Psoas muscle (tissue), 8 donors: ENCODE data around the gene BHLHE40. TPM values are rescaled to one million over a fixed set of nuclear protein-coding genes. Genes with fewer than 3 reads are reported as not detected.

Source experiments
- ATAC-seq, 4 donors: fragments of 200-7000 bp; cut with Tn5 transposase; one replicate each; pipeline ENCODE4 v1.9.1; 2020; ENCODE audit warnings: moderate library complexity in 3 of 4, mild to moderate bottlenecking in 2 of 4
- DNase-seq, 2 donors: peaks; one replicate each; pipeline ENCODE4 v3.0.0-alpha.2; 2020
- H3K27ac ChIP-seq: fragments of 200-600 bp; one replicate; pipeline ENCODE4 v1.8.0; 2022
- H3K27me3 ChIP-seq, 3 donors: fragments of 200-600 bp in 1 of 3; one replicate each; pipeline versions ENCODE4 v1.6.1 to v1.8.0; 2013 to 2022; ENCODE audit warnings: low read length in 2 of 3, mild to moderate bottlenecking in 2 of 3, moderate library complexity in 1 of 3; ENCODE audit not compliant: insufficient read depth in 3 of 3
- H3K36me3 ChIP-seq, 2 donors: fragments of 200-600 bp in 1 of 2; one replicate each; pipeline versions ENCODE4 v1.6.1 to v1.8.0; 2013 to 2022; ENCODE audit warnings: low read depth in 1 of 2, mild to moderate bottlenecking in 1 of 2, moderate library complexity in 1 of 2; ENCODE audit not compliant: insufficient read depth in 1 of 2
- H3K4me1 ChIP-seq: fragments of 200-600 bp; one replicate; pipeline ENCODE4 v1.8.0; 2022
- H3K4me3 ChIP-seq: fragments of 200-600 bp; one replicate; pipeline ENCODE4 v1.8.0; 2022; ENCODE audit warnings: mild to moderate bottlenecking
- H3K9me3 ChIP-seq: fragments of 200-600 bp; one replicate; pipeline ENCODE4 v1.8.0; 2022
- CTCF ChIP-seq: fragments of 200-600 bp; IDR thresholded peaks from one replicate; pipeline ENCODE4 v1.8.0; 2022; ENCODE audit warnings: antibody characterized with exemption
- WGBS, 3 donors: extraction: QIAGEN DNeasy Blood & Tissue Kit; methylation state at CpG; one replicate each; pipeline versions ENCODE4 v1.1.6 to v1.1.7; 2013; 5-methylcytosine and 5-hydroxymethylcytosine counted together
- intact Hi-C, 2 donors: fragments of 100-400 bp; cut with DNase I; formaldehyde crosslinking; loops; one replicate each; pipeline versions ENCODE4 v1.11.0 to v1.14.2; 2022
- polyA plus RNA-seq, 3 donors: library from polyadenylated mRNA; stranded (reverse); fragments of 200-250 nt; gene quantifications; one replicate each; pipeline ENCODE4 v1.2.3, GENCODE V29; 2013
- total RNA-seq, 4 donors: library from RNA; stranded (reverse); fragmentation: NEBNext Ultra II Directional in 2 of 4; extraction: Animal tissue kit (Norgen Biotek cat#: 25700) in 2 of 4; gene quantifications; one replicate each; pipeline versions ENCODE4 v1.2.1 to v1.2.4, GENCODE V29; 2021 to 2023
- donor health status: healthy with polysubstance abuse.
- donor health status: DM: no; HTN: no; CAD: no; lungs with moderate emphysema.
- donor health status: Bipolar disorder and iron deficiency.
- donor health status: healthy.
- donor health status: DM: yes; HTN: yes; CAD: no.
- donor health status: DM: no; HTN: no; CAD: no.
- donor health status: DM: no; HTN: no; CAD: no.
- donor health status: DM: yes; HTN: yes; CAD: no.

The BHLHE40 gene
- total and polyA plus RNA-seq, 7 donors, result 16.7 to 143 (median 65.1) TPM

GRCh38 chr3:4980229-4981203 is 1.3 kb downstream of the BHLHE40 start:
- WGBS, 3 donors, result 2 to 3% (median 2%) methylated on average over 29 to 32 of the region's 32 CpGs
- ATAC-seq (peak; percentile 28 to 44 (median 38)), DNase-seq (peak; percentile 92 to 94)
- intact Hi-C loops, result loop anchor here in 1 of 2 donors (5.0 kb wide), 2 partner anchors 42 to 258 kb away; no protein-coding TSS in a partner anchor
- peaks cover 0 to 44% of the 10 kb centered on the region in 2 donors for H3K36me3 ChIP-seq
- H3K27ac ChIP-seq, result peak overlapping the region; percentile 100
- no peaks in the 10 kb centered on the region for H3K9me3 ChIP-seq
- no peaks in the 10 kb centered on the region for H3K27me3 ChIP-seq
- peaks cover 27% of the 10 kb centered on the region for H3K4me1 ChIP-seq
- H3K4me3 ChIP-seq, result peak overlapping the region; percentile 99
- peak; percentile 99 for TF ChIP-seq CTCF

- H3K36me3 ChIP-seq, result peaks cover 0 to 44% of the 10 kb centered on the region in 2 donors
- no peaks in the 10 kb centered on the region for H3K27me3 ChIP-seq
- intact Hi-C loops, result loop anchor here in 1 of 2 donors (5.0 kb wide), 2 partner anchors 41 to 259 kb away; no protein-coding TSS in a partner anchor
- peak overlapping the region; percentile 99 for H3K4me3 ChIP-seq
- peak overlapping the region; percentile 100 for H3K27ac ChIP-seq
- TF ChIP-seq CTCF, result no peak
- WGBS, 3 donors, result 2 to 9% (median 5%) methylated on average over 3 of the region's 3 CpGs
- H3K9me3 ChIP-seq, result no peaks in the 10 kb centered on the region
- DNase-seq (no peak), ATAC-seq (no peak)
- H3K4me1 ChIP-seq, result peaks cover 32% of the 10 kb centered on the region
These were observed 2.0 kb downstream of the BHLHE40 start for GRCh38 chr3:4981294-4981664.

DNA sequence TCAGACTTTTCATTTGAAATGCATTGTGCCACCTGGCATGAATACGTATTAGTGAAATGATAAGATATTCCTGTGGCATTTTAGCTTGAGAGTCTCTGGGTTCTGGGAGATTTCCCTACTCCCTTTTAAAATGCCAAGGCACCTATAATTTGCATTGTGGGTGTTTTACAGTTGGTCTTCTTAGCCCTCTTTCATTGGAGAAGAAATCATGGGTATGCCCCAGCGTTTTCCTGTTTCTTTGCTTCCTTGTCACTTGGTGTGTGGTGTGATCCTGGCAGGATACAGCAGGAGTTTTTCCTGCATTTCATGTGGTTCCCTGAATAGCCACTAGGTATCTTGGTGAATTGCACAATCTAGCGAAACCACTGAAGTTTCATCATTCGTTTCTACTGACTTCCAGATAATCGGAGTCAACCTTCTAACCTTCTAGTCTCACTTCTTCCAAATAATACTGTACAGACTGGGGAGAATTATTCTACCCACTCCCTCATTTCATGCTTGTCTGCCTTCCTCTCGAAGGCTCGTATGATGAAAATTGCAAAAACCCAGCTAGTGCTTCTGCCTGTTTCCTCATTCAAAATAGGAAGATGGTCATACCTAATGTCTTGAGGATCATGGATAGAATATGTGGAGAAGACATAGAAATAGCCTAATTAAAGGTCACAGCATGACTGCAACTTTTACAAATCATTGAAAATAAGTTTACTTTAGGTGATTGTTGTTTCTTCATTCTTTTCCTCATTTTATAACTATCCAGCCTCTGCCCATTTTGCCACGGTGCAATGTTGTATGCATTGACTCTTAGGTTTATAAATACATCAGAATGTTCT is 2.6 kb downstream of the BHLHE40 start:
- H3K27ac ChIP-seq, result peak overlapping the region; percentile 100
- TF ChIP-seq CTCF, result peak; percentile 56
- WGBS, 3 donors, result 5 to 15% (median 5%) methylated on average over 8 of the region's 8 CpGs
- no peaks in the 10 kb centered on the region for H3K9me3 ChIP-seq
- ATAC-seq (no peak), DNase-seq (no peak)
- H3K27me3 ChIP-seq, result no peaks in the 10 kb centered on the region
- intact Hi-C loops, result loop anchor here in 1 of 2 donors (5.0 kb wide), 2 partner anchors 40 to 260 kb away; no protein-coding TSS in a partner anchor
- H3K4me3 ChIP-seq, result peak overlapping the region; percentile 99
- peaks cover 0 to 44% of the 10 kb centered on the region in 2 donors for H3K36me3 ChIP-seq
- peaks cover 28% of the 10 kb centered on the region for H3K4me1 ChIP-seq

GRCh38 chr3:4982773-4983738 is 3.8 kb downstream of the BHLHE40 start:
- intact Hi-C loops, result loop anchor here in 1 of 2 donors (5.0 kb wide), 2 partner anchors 39 to 261 kb away; no protein-coding TSS in a partner anchor
- ATAC-seq (no peak), DNase-seq (peak in 1 of 2 donors; percentile 55)
- Histone ChIP-seq H3K27me3 (no peaks in the 10 kb centered on the region), H3K27ac (peak overlapping the region; percentile 100), H3K4me1 (peaks cover 33% of the 10 kb centered on the region), H3K9me3 (no peaks in the 10 kb centered on the region), H3K4me3 (peak overlapping the region; percentile 99), H3K36me3 (peaks cover 0 to 44% of the 10 kb centered on the region in 2 donors)
- 52 to 67% (median 52%) methylated on average over 40 of the region's 40 CpGs for WGBS, 3 donors
- TF ChIP-seq CTCF, result no peak
